Measurements from ENCODE around the gene ALPK3.
A peak's percentile ranks its signal among the peaks of the same experiment; 100 is the strongest.
"Not testable (repeated sequence)": the region's sequence is repeated elsewhere in the genome, so short reads cannot be mapped to it uniquely, and the experiment has no call there.

ALPK3 gene

GRCh38 chr15:84842781-84843180, 25.6 kb downstream of the ALPK3 start:
- no peak for TF ChIP-seq CTCF (IDR thresholded peaks at IDR 0.05; ENCODE audit: insufficient read depth, low read depth, low read length, missing control alignments)
- no peak overlapping the region for H3K4me3 ChIP-seq (ENCODE audit: low read length)
- no peak for DNase-seq (ENCODE audit: low read depth)

GRCh38 chr15:84844964-84845363, 27.8 kb downstream of the ALPK3 start:
- no peak for DNase-seq (ENCODE audit: low read depth)
- no peak overlapping the region for H3K4me3 ChIP-seq (ENCODE audit: low read length)
- no peak for TF ChIP-seq CTCF (IDR thresholded peaks at IDR 0.05; ENCODE audit: insufficient read depth, low read depth, low read length, missing control alignments)

- peak; percentile 78 for DNase-seq (ENCODE audit: low read depth)
- peak; percentile 67 for TF ChIP-seq CTCF (IDR thresholded peaks at IDR 0.05; ENCODE audit: insufficient read depth, low read depth, low read length, missing control alignments)
- not testable (repeated sequence) for H3K4me3 ChIP-seq (ENCODE audit: low read length)
These were observed 28.5 kb downstream of the ALPK3 start for GRCh38 chr15:84845631-84846030.

GRCh38 chr15:84846269-84846668, 29.1 kb downstream of the ALPK3 start:
- DNase-seq (ENCODE audit: low read depth), result no peak
- no peak overlapping the region for H3K4me3 ChIP-seq (ENCODE audit: low read length)
- TF ChIP-seq CTCF (IDR thresholded peaks at IDR 0.05; ENCODE audit: insufficient read depth, low read depth, low read length, missing control alignments), result no peak

GRCh38 chr15:84847382-84847781, 30.2 kb downstream of the ALPK3 start:
- H3K4me3 ChIP-seq (ENCODE audit: low read length), result no peak overlapping the region
- no peak for TF ChIP-seq CTCF (IDR thresholded peaks at IDR 0.05; ENCODE audit: insufficient read depth, low read depth, low read length, missing control alignments)
- no peak for DNase-seq (ENCODE audit: low read depth)

- TF ChIP-seq CTCF (IDR thresholded peaks at IDR 0.05; ENCODE audit: insufficient read depth, low read depth, low read length, missing control alignments), result no peak
- no peak overlapping the region for H3K4me3 ChIP-seq (ENCODE audit: low read length)
- DNase-seq (ENCODE audit: low read depth), result no peak
These were observed 35.1 kb downstream of the ALPK3 start for GRCh38 chr15:84852212-84852611.

- no peak for DNase-seq (ENCODE audit: low read depth)
- H3K4me3 ChIP-seq (ENCODE audit: low read length), result no peak overlapping the region
- TF ChIP-seq CTCF (IDR thresholded peaks at IDR 0.05; ENCODE audit: insufficient read depth, low read depth, low read length, missing control alignments), result no peak
These were observed 38.0 kb downstream of the ALPK3 start for GRCh38 chr15:84855136-84855535.

All from epithelial cell of esophagus (primary cell).